ENCODE data around the gene PTPN14.
"Not testable (repeated sequence)": the region's sequence is repeated elsewhere in the genome, so short reads cannot be mapped to it uniquely, and the experiment has no call there.

Gene PTPN14

GRCh38 chr1:214400131-214400530 is 151.3 kb downstream of the PTPN14 start:
- no peak for DNase-seq (ENCODE audit: low read depth, low spot score)

- no peak for DNase-seq (ENCODE audit: low read depth, low spot score)
Observed at GRCh38 chr1:214398490-214398889, 152.9 kb downstream of the PTPN14 start.

GRCh38 chr1:214397497-214397896 is 153.9 kb downstream of the PTPN14 start:
- no peak for DNase-seq (ENCODE audit: low read depth, low spot score)

GRCh38 chr1:214396330-214396729 is 155.1 kb downstream of the PTPN14 start:
- no peak for DNase-seq (ENCODE audit: low read depth, low spot score)

GRCh38 chr1:214394569-214394968 is 156.8 kb downstream of the PTPN14 start:
- DNase-seq (ENCODE audit: low read depth, low spot score), result not testable (repeated sequence)

GRCh38 chr1:214393086-214393485 is 158.3 kb downstream of the PTPN14 start:
- no peak for DNase-seq (ENCODE audit: low read depth, low spot score)

- DNase-seq (ENCODE audit: low read depth, low spot score), result no peak
Observed at GRCh38 chr1:214391873-214392645, 159.3 kb downstream of the PTPN14 start.

- DNase-seq (ENCODE audit: low read depth, low spot score), result no peak
Observed at GRCh38 chr1:214389734-214390133, 161.7 kb downstream of the PTPN14 start.

GRCh38 chr1:214386747-214387146 is 164.7 kb downstream of the PTPN14 start:
- no peak for DNase-seq (ENCODE audit: low read depth, low spot score)

GRCh38 chr1:214386333-214386732 is 165.1 kb downstream of the PTPN14 start:
- DNase-seq (ENCODE audit: low read depth, low spot score), result no peak

GRCh38 chr1:214385428-214385827 is 166.0 kb downstream of the PTPN14 start:
- DNase-seq (ENCODE audit: low read depth, low spot score), result no peak

GRCh38 chr1:214384373-214385079 is 166.9 kb downstream of the PTPN14 start:
- DNase-seq (ENCODE audit: low read depth, low spot score), result no peak

- DNase-seq (ENCODE audit: low read depth, low spot score), result no peak
Observed at GRCh38 chr1:214383381-214384372, 167.7 kb downstream of the PTPN14 start.

GRCh38 chr1:214380986-214381695 is 170.3 kb downstream of the PTPN14 start:
- DNase-seq (ENCODE audit: low read depth, low spot score), result no peak

GRCh38 chr1:214380396-214380795 is 171.0 kb downstream of the PTPN14 start:
- DNase-seq (ENCODE audit: low read depth, low spot score), result no peak

- DNase-seq (ENCODE audit: low read depth, low spot score), result no peak
Observed at GRCh38 chr1:214379236-214379970, 172.0 kb downstream of the PTPN14 start.

- DNase-seq (ENCODE audit: low read depth, low spot score), result no peak
Observed at GRCh38 chr1:214378492-214378891, 172.9 kb downstream of the PTPN14 start.

- DNase-seq (ENCODE audit: low read depth, low spot score), result no peak
Observed at GRCh38 chr1:214377886-214378285, 173.5 kb downstream of the PTPN14 start.

GRCh38 chr1:214377485-214377884 is 173.9 kb downstream of the PTPN14 start:
- DNase-seq (ENCODE audit: low read depth, low spot score), result no peak

GRCh38 chr1:214372092-214372491 is 179.3 kb downstream of the PTPN14 start:
- no peak for DNase-seq (ENCODE audit: low read depth, low spot score)

GRCh38 chr1:214370615-214371014 is 180.8 kb downstream of the PTPN14 start:
- DNase-seq (ENCODE audit: low read depth, low spot score), result no peak

Measured in iPS DF 19.7 (cell line).